ENCODE results near the gene FARSA.
A peak's percentile ranks its signal among the peaks of the same experiment; 100 is the strongest.
"Not testable (repeated sequence)": the region's sequence is repeated elsewhere in the genome, so short reads cannot be mapped to it uniquely, and the experiment has no call there.

The FARSA gene

GRCh38 chr19:12890787-12891552 lies 42.5 kb downstream of the FARSA start, which contains the start of gene GCDH:
Gene GCDH, plus strand, starts transcription at chr19:12891160. Its CDS starts 145 bp downstream, at chr19:12891305.
- DNase-seq (ENCODE audit: low read depth in 2 of 2), result peak; percentile 95 to 98

GRCh38 chr19:12890299-12890786 lies 43.2 kb downstream of the FARSA start:
- not testable (repeated sequence) for DNase-seq (ENCODE audit: low read depth in 2 of 2)

GRCh38 chr19:12888006-12888603 lies 45.4 kb downstream of the FARSA start:
- DNase-seq (ENCODE audit: low read depth in 2 of 2), result no peak

- no peak for DNase-seq (ENCODE audit: low read depth in 2 of 2)
Observed at GRCh38 chr19:12886969-12887747, 46.4 kb downstream of the FARSA start, which contains the start of gene KLF1. Gene KLF1, minus strand, starts transcription at chr19:12887201. Its CDS starts 61 bp downstream, at chr19:12887140.

GRCh38 chr19:12886651-12886968 lies 46.9 kb downstream of the FARSA start:
- no peak for DNase-seq (ENCODE audit: low read depth in 2 of 2)

GRCh38 chr19:12885749-12886650 lies 47.5 kb downstream of the FARSA start:
- DNase-seq (ENCODE audit: low read depth in 2 of 2), result no peak

GRCh38 chr19:12884926-12885748 lies 48.4 kb downstream of the FARSA start:
- DNase-seq (ENCODE audit: low read depth in 2 of 2), result peak; percentile 79 to 81

GRCh38 chr19:12884627-12884925 lies 48.9 kb downstream of the FARSA start:
- no peak for DNase-seq (ENCODE audit: low read depth in 2 of 2)

- no peak for DNase-seq (ENCODE audit: low read depth in 2 of 2)
Observed at GRCh38 chr19:12884202-12884601, 49.3 kb downstream of the FARSA start.

GRCh38 chr19:12882589-12882988 lies 50.9 kb downstream of the FARSA start:
- no peak for DNase-seq (ENCODE audit: low read depth in 2 of 2)

GRCh38 chr19:12881172-12881808 lies 52.2 kb downstream of the FARSA start, which contains the start of gene DNASE2:
Gene DNASE2, minus strand, starts transcription at chr19:12881449. Its CDS starts 74 bp downstream, at chr19:12881375.
- DNase-seq (ENCODE audit: low read depth in 2 of 2), result peak; percentile 78 to 83

GRCh38 chr19:12880551-12881171 lies 52.9 kb downstream of the FARSA start:
- DNase-seq (ENCODE audit: low read depth in 2 of 2), result no peak

GRCh38 chr19:12875086-12875485 lies 58.4 kb downstream of the FARSA start:
- DNase-seq (ENCODE audit: low read depth in 2 of 2), result no peak

- no peak for DNase-seq (ENCODE audit: low read depth in 2 of 2)
Observed at GRCh38 chr19:12873891-12874745, 59.4 kb downstream of the FARSA start.

- DNase-seq (ENCODE audit: low read depth in 2 of 2), result peak in 1 of 2 donors; percentile 54
Observed at GRCh38 chr19:12872941-12873890, 60.3 kb downstream of the FARSA start.

Data from stimulated activated CD8-positive, alpha-beta memory T cell treated with anti-CD3 and anti-CD28 coated beads, Interleukin-7, amount 100 ng/mL, for 4 hours (primary cell).